Keratinocyte (primary cell): Measurements from ENCODE around the gene USP8. TPM values are rescaled to one million over a fixed set of nuclear protein-coding genes. Genes with fewer than 3 reads are reported as not detected.

Experiments
- DNase-seq: peaks from one replicate; pipeline ENCODE4 v3.0.0-alpha.2; 2011; ENCODE audit warnings: low read depth, missing footprints, low spot score
- FAIRE-seq: peaks from 2 replicates; lab custom pipeline; 2011; peaks lifted over from hg19 to GRCh38; lab: Jason Lieb, UNC
- H2AFZ ChIP-seq: 2 replicates; pipeline ENCODE4 v1.6.0; 2012; ENCODE audit warnings: low read length, control low read depth, inconsistent platforms; ENCODE audit not compliant: control insufficient read depth
- H3K27ac ChIP-seq: 2 replicates; pipeline ENCODE4 v1.5.1; 2011; ENCODE audit warnings: low read length; ENCODE audit not compliant: control insufficient read depth, insufficient read depth
- H3K27me3 ChIP-seq: 3 replicates; pipeline ENCODE4 v1.6.0; 2011; ENCODE audit warnings: low read length; ENCODE audit not compliant: control insufficient read depth, insufficient read depth; ENCODE audit errors: extremely low read depth
- H3K36me3 ChIP-seq, 2 experiments: 2 replicates in 1 of 2; 3 replicates in 1 of 2; pipeline ENCODE4 v1.5.1; 2011; ENCODE audit warnings: low read length in 2 of 2, mild to moderate bottlenecking in 1 of 2; ENCODE audit not compliant: control insufficient read depth in 2 of 2, insufficient read depth in 2 of 2; ENCODE audit errors: extremely low read depth in 1 of 2
- H3K4me1 ChIP-seq: 3 replicates; pipeline ENCODE4 v1.5.1; 2011; ENCODE audit warnings: low read length; ENCODE audit not compliant: control insufficient read depth, insufficient read depth; ENCODE audit errors: extremely low read depth
- H3K4me2 ChIP-seq: 3 replicates; pipeline ENCODE4 v1.6.0; 2011; ENCODE audit warnings: low read depth, low read length; ENCODE audit not compliant: control insufficient read depth, insufficient read depth; ENCODE audit errors: extremely low read depth
- H3K4me3 ChIP-seq, 3 experiments: fragments of 200-600 bp in 1 of 3; sonication (generic) in 1 of 3; 2 replicates in 2 of 3; 3 replicates in 1 of 3; pipeline ENCODE4 v1.5.1; 2011 to 2016; ENCODE audit warnings: low read length in 3 of 3, mild to moderate bottlenecking in 3 of 3, control low read depth in 2 of 3, inconsistent platforms in 1 of 3, low read depth in 1 of 3, mixed read lengths in 1 of 3, mixed run types in 1 of 3, moderate library complexity in 1 of 3; ENCODE audit not compliant: control insufficient read depth in 2 of 3, insufficient read depth in 2 of 3; ENCODE audit errors: extremely low read depth in 1 of 3
- H3K79me2 ChIP-seq: 2 replicates; pipeline ENCODE4 v1.6.0; 2012; ENCODE audit warnings: low read length; ENCODE audit not compliant: control insufficient read depth, insufficient read depth
- H3K9ac ChIP-seq: 3 replicates; pipeline ENCODE4 v1.6.0; 2011; ENCODE audit warnings: low read length; ENCODE audit not compliant: control insufficient read depth, insufficient read depth; ENCODE audit errors: extremely low read depth
- H3K9me1 ChIP-seq: 3 replicates; pipeline ENCODE4 v1.6.0; 2011; ENCODE audit warnings: low read length; ENCODE audit not compliant: control insufficient read depth, insufficient read depth; ENCODE audit errors: extremely low read depth
- H3K9me3 ChIP-seq: 2 replicates; pipeline ENCODE4 v1.5.1; 2012; ENCODE audit warnings: low read depth, low read length; ENCODE audit not compliant: control insufficient read depth
- H4K20me1 ChIP-seq: 3 replicates; pipeline ENCODE4 v1.6.0; 2011; ENCODE audit warnings: low read length; ENCODE audit not compliant: control insufficient read depth, insufficient read depth; ENCODE audit errors: extremely low read depth
- EZH2 ChIP-seq: IDR thresholded peaks from one replicate; pipeline ENCODE4 v1.6.1; 2012; ENCODE audit warnings: inconsistent platforms, mild to moderate bottlenecking, low read length, moderate library complexity
- dilution Hi-C: fragments of 300-500 bp; cut with MboI; formaldehyde crosslinking; loops from one replicate; pipeline ENCODE4 v1.7.0; 2020; ENCODE audit warnings: low sequenced_read_pairs; ENCODE audit not compliant: extremely low pct_ligation_motif_present
- polyA plus RNA-seq, 5 experiments: library from polyadenylated mRNA; depleted of rRNA in 3 of 5; stranded (reverse) in 3 of 5; stranded (forward) in 1 of 5; unstranded in 1 of 5; fragments of >200 nt; gene quantifications; 1 replicate in 1 of 5; 2 replicates in 3 of 5; 3 replicates in 1 of 5; pipeline versions ENCODE4 v1.2.1 to v1.2.3, GENCODE V29; 2011 to 2012; ENCODE audit warnings: missing spikeins in 2 of 5, low read depth in 1 of 5, low replicate concordance in 1 of 5
- TF ChIP-seq, protein P1 (sequence below), 3 experiments: IDR thresholded peaks in 1 of 3; conservative IDR thresholded peaks in 1 of 3; optimal IDR thresholded peaks in 1 of 3; 2 replicates in 2 of 3; 3 replicates in 1 of 3; pipeline versions ENCODE3 to v1.5.1; 2011; ENCODE audit warnings: low read length in 3 of 3, mild to moderate bottlenecking in 3 of 3, moderate library complexity in 2 of 3, control low read depth in 1 of 3, inconsistent platforms in 1 of 3; ENCODE audit not compliant: insufficient read depth in 2 of 3; ENCODE audit errors: extremely low read depth in 1 of 3

The USP8 gene
- polyA plus RNA-seq, 1 donor (not counting 4 experiments of a cell fraction or from before 2014, with no cell fraction given) = 47.4 TPM

DNA sequence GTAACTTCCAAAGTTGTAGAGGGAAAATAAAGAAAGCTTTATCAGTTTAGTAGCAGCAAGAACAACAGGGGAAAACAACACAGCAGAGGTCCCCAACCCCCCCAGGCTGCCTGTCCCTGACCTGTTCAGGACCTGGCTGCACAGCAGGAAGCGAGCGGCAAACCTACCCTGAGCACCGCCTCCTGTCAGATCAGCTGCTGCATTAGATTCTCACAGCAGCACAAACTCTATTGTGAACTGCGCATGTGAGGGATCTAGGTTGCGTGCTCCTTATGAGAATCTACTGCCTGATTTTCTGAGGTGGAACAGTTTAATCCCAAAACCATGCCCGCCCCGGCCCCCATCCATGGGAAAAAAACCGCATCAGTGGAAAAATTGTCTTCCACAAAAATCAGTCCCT is 81.9 kb downstream of the USP8 start:
- dilution Hi-C loops = no loop called here
- Histone ChIP-seq H3K27ac (no peak overlapping the region), H3K4me3 (no peak overlapping the region), H3K4me1 (no peaks in the 10 kb centered on the region), H3K36me3 (peaks cover 2 to 3% of the 10 kb centered on the region in 2 experiments), H4K20me1 (no peaks in the 10 kb centered on the region), H3K79me2 (no peaks in the 10 kb centered on the region), H3K9me3 (no peaks in the 10 kb centered on the region), H3K9ac (no peak overlapping the region), H3K27me3 (no peaks in the 10 kb centered on the region), H3K9me1 (no peaks in the 10 kb centered on the region), H3K4me2 (no peak overlapping the region), H2AFZ (no peak overlapping the region)
- no peak for TF ChIP-seq EZH2
- TF ChIP-seq, protein P1, sequence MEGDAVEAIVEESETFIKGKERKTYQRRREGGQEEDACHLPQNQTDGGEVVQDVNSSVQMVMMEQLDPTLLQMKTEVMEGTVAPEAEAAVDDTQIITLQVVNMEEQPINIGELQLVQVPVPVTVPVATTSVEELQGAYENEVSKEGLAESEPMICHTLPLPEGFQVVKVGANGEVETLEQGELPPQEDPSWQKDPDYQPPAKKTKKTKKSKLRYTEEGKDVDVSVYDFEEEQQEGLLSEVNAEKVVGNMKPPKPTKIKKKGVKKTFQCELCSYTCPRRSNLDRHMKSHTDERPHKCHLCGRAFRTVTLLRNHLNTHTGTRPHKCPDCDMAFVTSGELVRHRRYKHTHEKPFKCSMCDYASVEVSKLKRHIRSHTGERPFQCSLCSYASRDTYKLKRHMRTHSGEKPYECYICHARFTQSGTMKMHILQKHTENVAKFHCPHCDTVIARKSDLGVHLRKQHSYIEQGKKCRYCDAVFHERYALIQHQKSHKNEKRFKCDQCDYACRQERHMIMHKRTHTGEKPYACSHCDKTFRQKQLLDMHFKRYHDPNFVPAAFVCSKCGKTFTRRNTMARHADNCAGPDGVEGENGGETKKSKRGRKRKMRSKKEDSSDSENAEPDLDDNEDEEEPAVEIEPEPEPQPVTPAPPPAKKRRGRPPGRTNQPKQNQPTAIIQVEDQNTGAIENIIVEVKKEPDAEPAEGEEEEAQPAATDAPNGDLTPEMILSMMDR (optimal IDR thresholded peaks at IDR 0.05 in 1 of 3, IDR thresholded peaks at IDR 0.05 in 1 of 3, conservative IDR thresholded peaks at IDR 0.05 in 1 of 3; ENCODE audit: extremely low read depth in 1 of 3, insufficient read depth in 2 of 3, low read length in 3 of 3) = no peak
- DNase-seq = no peak
- FAIRE-seq = no peak

DNA sequence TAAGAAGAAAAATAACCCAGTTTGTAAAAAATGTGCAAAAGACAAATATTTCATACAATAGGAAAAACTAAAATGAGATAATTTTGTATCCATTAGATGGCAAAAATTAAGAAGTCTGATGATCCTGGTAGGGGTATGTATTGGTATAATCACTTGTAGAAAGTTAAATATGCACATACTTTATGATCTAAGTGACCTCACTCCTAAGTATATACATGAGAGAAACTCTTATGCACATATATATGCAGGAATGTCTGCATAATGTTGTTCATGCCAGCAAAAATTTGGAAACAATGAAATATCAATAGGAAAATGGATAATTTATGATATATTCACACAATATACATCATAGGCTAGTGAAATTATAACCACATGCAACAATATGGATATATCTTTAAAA is 88.8 kb downstream of the USP8 start:
- H3K27me3 ChIP-seq = no peaks in the 10 kb centered on the region
- FAIRE-seq = no peak
- H3K27ac ChIP-seq = no peak overlapping the region
- H3K4me3 ChIP-seq = no peak overlapping the region
- no peaks in the 10 kb centered on the region for H3K36me3 ChIP-seq
- no peaks in the 10 kb centered on the region for H4K20me1 ChIP-seq
- no peak for DNase-seq
- H3K4me2 ChIP-seq = no peak overlapping the region
- dilution Hi-C loops = no loop called here
- H3K9ac ChIP-seq = no peak overlapping the region
- no peaks in the 10 kb centered on the region for H3K9me3 ChIP-seq
- no peak overlapping the region for H2AFZ ChIP-seq
- H3K79me2 ChIP-seq = no peaks in the 10 kb centered on the region
- no peaks in the 10 kb centered on the region for H3K4me1 ChIP-seq
- H3K9me1 ChIP-seq = no peaks in the 10 kb centered on the region
- no peak for TF ChIP-seq EZH2
- TF ChIP-seq, protein P1 (optimal IDR thresholded peaks at IDR 0.05 in 1 of 3, IDR thresholded peaks at IDR 0.05 in 1 of 3, conservative IDR thresholded peaks at IDR 0.05 in 1 of 3; ENCODE audit: extremely low read depth in 1 of 3, insufficient read depth in 2 of 3, low read length in 3 of 3) = no peak
